Naive B cell (primary cell): ENCODE data around the gene MUC5AC. TPM values are rescaled to one million over a fixed set of nuclear protein-coding genes. Genes with fewer than 3 reads are reported as not detected.

Experiments used
- ATAC-seq, 2 donors: fragments of 150-1000 bp; cut with Tn5 transposase; 2 replicates each; pipeline ENCODE4 v1.10.0; 2021; ENCODE audit warnings: low read depth in 2 of 2, mild to moderate bottlenecking in 2 of 2, moderate library complexity in 2 of 2
- DNase-seq: peaks from one replicate; pipeline ENCODE4 v3.0.0; 2022
- H3K27ac Mint-ChIP-seq, 6 donors: one replicate each; pipeline ENCODE4 v1.8.0; 2020 to 2022; ENCODE audit warnings: mild to moderate bottlenecking in 6 of 6, mixed read lengths in 6 of 6, moderate library complexity in 5 of 6, inconsistent platforms in 2 of 6
- H3K27me3 Mint-ChIP-seq, 3 donors: one replicate each; pipeline ENCODE4 v1.8.0; 2021 to 2022; ENCODE audit warnings: mixed read lengths in 3 of 3, mild to moderate bottlenecking in 1 of 3
- H3K36me3 Mint-ChIP-seq, 2 donors: one replicate each; pipeline ENCODE4 v1.8.0; 2020 to 2022; ENCODE audit warnings: mixed read lengths in 2 of 2, inconsistent platforms in 1 of 2, mild to moderate bottlenecking in 1 of 2
- H3K4me1 Mint-ChIP-seq, 3 donors: one replicate each; pipeline ENCODE4 v1.8.0; 2020 to 2022; ENCODE audit warnings: mixed read lengths in 3 of 3, inconsistent platforms in 1 of 3, mild to moderate bottlenecking in 1 of 3, moderate library complexity in 1 of 3
- H3K4me3 Mint-ChIP-seq, 8 donors: one replicate each; pipeline ENCODE4 v1.8.0; 2020 to 2022; ENCODE audit warnings: mild to moderate bottlenecking in 8 of 8, mixed read lengths in 8 of 8, moderate library complexity in 8 of 8, inconsistent platforms in 2 of 8
- H3K9me3 Mint-ChIP-seq, 7 donors: one replicate each; pipeline ENCODE4 v1.8.0; 2020 to 2022; ENCODE audit warnings: mixed read lengths in 7 of 7, mild to moderate bottlenecking in 5 of 7, inconsistent platforms in 2 of 7, moderate library complexity in 1 of 7
- polyA plus RNA-seq, 6 donors: library from polyadenylated mRNA; unstranded; fragments of 300-500 nt; fragmentation: Illumina TruSeq; gene quantifications; one replicate each; pipeline ENCODE4 v1.2.3, GENCODE V29; 2021; ENCODE audit warnings: low read depth in 6 of 6

Gene MUC5AC
- polyA plus RNA-seq, 6 donors from 2014 or later: not detected

DNA sequence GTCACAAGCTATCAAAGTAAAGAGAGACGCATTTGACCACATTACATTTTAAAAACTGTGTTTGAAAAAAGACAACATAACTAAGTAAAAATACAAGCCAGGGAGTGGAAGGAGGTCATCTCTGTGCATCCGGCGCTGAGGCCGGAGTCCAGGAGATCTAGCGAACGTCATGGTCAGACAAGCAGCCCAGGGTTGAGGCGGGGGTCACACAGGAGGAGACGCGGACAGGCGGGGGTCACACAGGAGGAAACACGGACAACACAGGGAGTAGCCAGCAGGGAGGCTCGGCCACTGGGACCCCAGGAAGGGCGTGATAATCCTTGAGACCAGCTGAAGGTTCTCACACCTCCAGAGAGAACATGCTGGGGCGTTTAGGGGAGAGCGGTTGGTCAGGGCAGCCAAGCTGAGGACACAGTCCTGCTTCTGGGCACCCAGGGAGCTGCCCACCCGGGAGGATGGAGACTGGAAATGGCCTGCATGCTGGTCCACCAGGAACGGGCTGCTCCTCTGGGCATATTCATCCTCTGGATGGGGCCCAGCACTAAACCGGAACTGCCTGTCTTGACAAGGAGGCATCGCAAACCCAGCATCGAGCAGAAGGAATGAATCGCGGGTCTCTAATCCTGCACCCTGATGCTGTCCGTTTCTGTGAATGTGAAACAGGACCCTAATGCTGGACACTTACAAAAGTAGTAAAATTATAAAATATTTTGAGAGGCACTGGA lies 40.9 kb upstream of the MUC5AC start:
- Mint-ChIP-seq H3K36me3 (no peaks in the 10 kb centered on the region), H3K9me3 (peaks cover 0 to 2% (median 0%) of the 10 kb centered on the region in 7 donors), H3K4me1 (no peaks in the 10 kb centered on the region), H3K27me3 (peaks cover 0 to 4% (median 0%) of the 10 kb centered on the region in 3 donors), H3K4me3 (no peak overlapping the region), H3K27ac (no peak overlapping the region)
- ATAC-seq (no peak), DNase-seq (no peak)

GRCh38 chr11:1117992-1118391 lies 39.8 kb upstream of the MUC5AC start:
- H3K9me3 Mint-ChIP-seq: peaks cover 0 to 2% (median 0%) of the 10 kb centered on the region in 7 donors
- DNase-seq (no peak), ATAC-seq (no peak)
- peaks cover 0 to 6% (median 4%) of the 10 kb centered on the region in 3 donors for H3K27me3 Mint-ChIP-seq
- no peak overlapping the region for H3K4me3 Mint-ChIP-seq
- H3K27ac Mint-ChIP-seq: no peak overlapping the region
- peaks cover 0 to 4% (median 0%) of the 10 kb centered on the region in 3 donors for H3K4me1 Mint-ChIP-seq
- no peaks in the 10 kb centered on the region for H3K36me3 Mint-ChIP-seq

DNA sequence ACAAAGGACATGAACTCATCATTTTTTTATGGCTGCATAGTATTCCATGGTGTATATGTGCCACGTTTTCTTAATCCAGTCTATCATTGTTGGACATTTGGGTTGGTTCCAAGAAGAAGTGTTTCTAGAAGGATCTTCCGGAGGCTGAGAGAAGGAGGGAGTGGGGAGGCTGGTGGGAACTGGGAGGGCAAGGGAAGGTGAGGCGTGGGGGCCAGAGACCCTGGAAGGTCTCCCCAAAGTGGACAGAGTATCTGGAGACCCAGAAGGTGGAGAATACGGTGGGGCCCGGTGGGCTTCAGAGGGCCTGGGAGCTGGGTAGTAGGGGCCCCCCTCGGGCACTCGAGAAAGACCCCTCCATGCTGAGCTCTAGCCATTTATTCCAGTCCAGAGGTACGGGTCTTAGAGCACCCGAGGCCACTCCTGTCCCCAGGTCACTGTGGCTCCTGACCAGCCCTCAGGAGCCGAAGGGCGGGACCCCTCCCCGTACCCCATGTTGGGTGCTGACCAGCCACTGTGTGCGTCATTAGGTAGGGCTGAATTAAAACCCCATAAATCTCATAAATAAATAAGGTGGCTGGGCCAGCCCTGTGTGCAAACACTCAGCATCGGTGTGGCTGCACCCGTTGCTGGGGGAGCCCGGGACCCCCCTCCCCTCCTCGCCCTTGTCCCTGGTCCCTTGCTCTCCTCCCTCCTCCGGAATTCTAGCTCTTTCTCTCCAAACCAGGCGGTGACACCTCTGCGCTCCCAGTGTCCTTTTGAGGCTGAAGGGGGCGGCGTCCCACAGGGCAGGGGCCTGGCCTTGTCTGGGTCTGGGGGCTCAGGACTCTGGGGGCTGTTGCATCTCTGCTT lies 38.8 kb upstream of the MUC5AC start:
- no peak overlapping the region for H3K27ac Mint-ChIP-seq
- no peak for DNase-seq
- H3K9me3 Mint-ChIP-seq: peaks cover 0 to 2% (median 0%) of the 10 kb centered on the region in 7 donors
- peak overlapping the region in 1 of 8 donors; percentile 35 for H3K4me3 Mint-ChIP-seq
- H3K27me3 Mint-ChIP-seq: peaks cover 0 to 12% (median 4%) of the 10 kb centered on the region in 3 donors
- no peak for ATAC-seq
- H3K4me1 Mint-ChIP-seq: peaks cover 0 to 4% (median 0%) of the 10 kb centered on the region in 3 donors
- H3K36me3 Mint-ChIP-seq: peaks cover 0 to 2% of the 10 kb centered on the region in 2 donors

GRCh38 chr11:1119604-1120146 lies 38.1 kb upstream of the MUC5AC start:
- Mint-ChIP-seq H3K9me3 (peaks cover 0 to 7% (median 4%) of the 10 kb centered on the region in 7 donors), H3K36me3 (peaks cover 0 to 9% of the 10 kb centered on the region in 2 donors), H3K4me1 (peaks cover 0 to 11% (median 0%) of the 10 kb centered on the region in 3 donors), H3K4me3 (peak overlapping the region in 1 of 8 donors; percentile 35), H3K27me3 (peaks cover 0 to 12% (median 4%) of the 10 kb centered on the region in 3 donors), H3K27ac (no peak overlapping the region)
- DNase-seq: no peak
- no peak for ATAC-seq

DNA sequence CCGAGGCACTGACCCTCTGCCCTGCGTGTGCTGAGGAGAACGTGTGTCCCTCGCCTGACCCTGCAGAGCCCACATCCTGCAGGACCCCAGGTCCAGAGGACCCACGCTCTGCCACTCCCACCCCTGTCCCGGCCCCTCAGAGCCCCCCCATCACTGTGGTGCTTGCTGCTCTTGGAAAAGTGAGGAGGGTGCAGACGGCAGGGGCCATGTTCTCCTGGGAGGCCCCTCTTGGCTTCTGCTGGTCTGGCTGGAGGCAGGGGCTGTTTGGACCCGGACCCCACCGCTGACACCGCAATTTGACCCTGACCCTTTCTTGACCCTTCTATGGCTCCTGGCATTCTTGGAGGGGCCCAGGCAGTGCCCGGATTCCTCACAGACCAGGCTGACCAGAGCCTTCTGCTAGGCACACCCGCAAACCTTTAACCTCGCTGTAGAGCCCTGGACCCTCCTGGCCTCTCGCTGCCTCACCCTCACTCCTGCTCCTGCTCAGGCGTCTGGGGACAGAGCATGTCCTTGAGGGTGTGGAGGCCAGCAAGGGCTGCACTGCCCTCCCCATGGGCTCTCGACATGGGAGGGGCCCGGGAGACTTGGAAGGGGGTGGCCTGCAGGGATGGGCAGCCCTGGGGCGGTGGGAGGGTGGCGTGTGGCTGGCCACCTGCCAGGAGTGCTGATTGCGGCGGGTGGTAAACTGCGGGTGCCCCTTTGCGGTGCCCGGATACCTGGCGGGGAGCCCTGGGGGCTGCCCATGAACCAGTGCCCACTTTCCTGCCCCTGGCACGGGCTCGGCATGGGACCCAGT lies 37.0 kb upstream of the MUC5AC start:
- Mint-ChIP-seq H3K27me3 (peaks cover 0 to 12% (median 4%) of the 10 kb centered on the region in 3 donors), H3K36me3 (peaks cover 0 to 13% of the 10 kb centered on the region in 2 donors), H3K4me1 (peaks cover 0 to 14% (median 0%) of the 10 kb centered on the region in 3 donors), H3K9me3 (peaks cover 0 to 16% (median 4%) of the 10 kb centered on the region in 7 donors), H3K4me3 (no peak overlapping the region), H3K27ac (no peak overlapping the region)
- DNase-seq (no peak), ATAC-seq (no peak)

DNA sequence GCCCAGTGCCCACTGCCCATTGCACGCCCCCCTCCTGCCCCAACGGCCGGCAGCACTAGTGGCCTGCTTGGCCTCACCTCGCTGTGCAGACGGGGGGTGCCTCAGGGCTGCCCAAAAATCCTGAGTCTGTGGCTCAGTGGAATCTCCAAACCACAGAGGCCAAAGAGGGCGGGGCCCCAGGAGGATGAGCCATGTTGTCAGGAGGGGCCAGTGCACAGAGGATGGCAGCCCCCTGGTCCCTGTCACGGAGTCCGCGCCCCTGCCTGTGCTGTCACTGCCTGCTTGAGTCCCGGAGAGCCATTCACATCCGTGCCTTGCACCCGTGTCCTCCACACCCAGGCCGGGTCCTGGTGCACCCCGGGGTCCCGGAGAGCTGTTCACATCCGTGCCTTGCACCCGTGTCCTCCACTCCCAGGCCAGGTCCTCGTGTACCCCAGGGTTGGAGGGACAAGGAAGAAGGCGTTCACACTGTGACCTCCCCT lies 36.4 kb upstream of the MUC5AC start:
- peaks cover 0 to 16% (median 4%) of the 10 kb centered on the region in 7 donors for H3K9me3 Mint-ChIP-seq
- no peak overlapping the region for H3K27ac Mint-ChIP-seq
- peaks cover 0 to 12% (median 4%) of the 10 kb centered on the region in 3 donors for H3K27me3 Mint-ChIP-seq
- H3K4me3 Mint-ChIP-seq: no peak overlapping the region
- ATAC-seq (no peak), DNase-seq (no peak)
- H3K36me3 Mint-ChIP-seq: peaks cover 0 to 13% of the 10 kb centered on the region in 2 donors
- H3K4me1 Mint-ChIP-seq: peaks cover 0 to 14% (median 0%) of the 10 kb centered on the region in 3 donors

GRCh38 chr11:1121813-1122663 lies 35.7 kb upstream of the MUC5AC start:
- peaks cover 0 to 14% (median 0%) of the 10 kb centered on the region in 3 donors for H3K4me1 Mint-ChIP-seq
- DNase-seq (no peak), ATAC-seq (no peak)
- peaks cover 0 to 13% of the 10 kb centered on the region in 2 donors for H3K36me3 Mint-ChIP-seq
- H3K27ac Mint-ChIP-seq: no peak overlapping the region
- peaks cover 0 to 12% (median 0%) of the 10 kb centered on the region in 3 donors for H3K27me3 Mint-ChIP-seq
- no peak overlapping the region for H3K4me3 Mint-ChIP-seq
- peaks cover 0 to 16% (median 4%) of the 10 kb centered on the region in 7 donors for H3K9me3 Mint-ChIP-seq

DNA sequence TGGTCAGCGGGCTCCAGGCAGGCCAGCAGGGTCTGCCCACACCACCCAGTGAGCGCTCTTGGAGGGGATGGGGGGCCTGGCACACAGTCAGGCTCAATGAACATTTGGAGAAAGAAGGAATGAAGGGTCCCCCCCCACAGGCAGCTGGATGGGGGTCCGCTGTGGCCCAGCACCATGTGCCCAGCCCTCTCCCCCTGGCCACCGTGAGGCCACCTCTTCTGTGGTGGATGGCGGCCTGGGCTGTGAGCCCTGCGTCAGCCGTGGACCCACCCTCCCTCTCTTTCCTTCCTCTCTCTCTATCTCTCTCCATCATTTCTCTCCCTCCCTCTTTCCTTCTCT lies 35.1 kb upstream of the MUC5AC start:
- Mint-ChIP-seq H3K4me3 (no peak overlapping the region), H3K4me1 (peaks cover 0 to 14% (median 0%) of the 10 kb centered on the region in 3 donors)
- no peak for DNase-seq

DNA sequence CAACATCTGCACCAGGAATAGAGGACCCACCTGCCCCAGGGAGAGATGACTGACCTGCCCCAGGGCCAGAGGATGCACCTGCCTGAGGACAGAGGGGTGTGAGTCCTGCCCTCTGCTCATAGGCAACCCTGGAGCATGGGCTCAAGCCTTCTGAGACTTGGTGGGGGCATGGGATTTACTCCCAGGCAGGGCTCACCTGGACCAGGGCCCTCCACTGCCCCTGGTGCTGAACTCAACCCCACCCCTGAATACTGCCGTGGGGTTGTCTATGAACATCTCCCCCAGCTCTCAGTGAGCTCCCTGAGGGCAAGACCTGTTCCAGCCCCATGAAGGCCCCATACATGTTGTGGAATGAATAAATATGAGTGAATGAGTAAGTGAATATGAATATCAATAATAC lies 33.8 kb upstream of the MUC5AC start:
- peak in 1 of 2 donors; percentile 20 for ATAC-seq
- Mint-ChIP-seq H3K36me3 (peaks cover 0 to 13% of the 10 kb centered on the region in 2 donors), H3K9me3 (peaks cover 0 to 16% (median 4%) of the 10 kb centered on the region in 7 donors)

More for the DNA sequence above, 35.1 kb upstream of the MUC5AC start:
- Mint-ChIP-seq H3K9me3 (peaks cover 0 to 16% (median 4%) of the 10 kb centered on the region in 7 donors), H3K27ac (no peak overlapping the region), H3K36me3 (peaks cover 0 to 13% of the 10 kb centered on the region in 2 donors), H3K27me3 (peaks cover 0 to 12% (median 0%) of the 10 kb centered on the region in 3 donors)
- ATAC-seq: no peak

DNA sequence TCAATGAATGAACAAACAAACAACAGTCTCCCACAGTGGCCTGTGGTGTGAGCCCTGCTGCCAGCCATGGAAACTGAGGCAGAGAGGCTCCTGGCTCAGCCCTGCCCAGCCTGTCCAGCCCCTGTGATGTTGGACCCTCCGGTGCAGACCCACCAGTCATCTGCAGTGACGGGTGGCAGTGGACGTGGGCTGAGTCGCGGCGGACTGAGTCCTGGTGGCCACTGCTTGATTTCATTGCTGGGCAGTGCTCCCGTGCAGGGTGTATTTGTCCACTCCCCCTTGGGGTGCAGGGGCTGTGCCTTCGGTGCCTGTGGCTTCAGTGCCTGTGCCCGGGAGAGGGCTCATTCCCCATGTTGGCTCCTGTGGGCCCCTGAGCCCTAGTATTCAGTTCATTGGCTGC lies 31.9 kb upstream of the MUC5AC start:
- ATAC-seq (no peak), DNase-seq (no peak)
- peak overlapping the region in 1 of 8 donors; percentile 72 for H3K4me3 Mint-ChIP-seq
- H3K9me3 Mint-ChIP-seq: peaks cover 0 to 16% (median 4%) of the 10 kb centered on the region in 7 donors
- peak overlapping the region in 1 of 6 donors; percentile 73 for H3K27ac Mint-ChIP-seq
- peaks cover 0 to 13% of the 10 kb centered on the region in 2 donors for H3K36me3 Mint-ChIP-seq
- peaks cover 0 to 14% (median 0%) of the 10 kb centered on the region in 3 donors for H3K4me1 Mint-ChIP-seq
- peaks cover 0 to 12% (median 8%) of the 10 kb centered on the region in 3 donors for H3K27me3 Mint-ChIP-seq

More for the DNA sequence above, 33.8 kb upstream of the MUC5AC start:
- no peak overlapping the region for H3K4me3 Mint-ChIP-seq
- peaks cover 0 to 12% (median 0%) of the 10 kb centered on the region in 3 donors for H3K27me3 Mint-ChIP-seq
- H3K27ac Mint-ChIP-seq: no peak overlapping the region
- H3K4me1 Mint-ChIP-seq: peaks cover 0 to 14% (median 0%) of the 10 kb centered on the region in 3 donors
- DNase-seq: no peak

GRCh38 chr11:1126491-1126926 lies 31.2 kb upstream of the MUC5AC start:
- H3K27me3 Mint-ChIP-seq: peaks cover 0 to 14% (median 13%) of the 10 kb centered on the region in 3 donors
- no peak for ATAC-seq
- peaks cover 0 to 17% (median 4%) of the 10 kb centered on the region in 7 donors for H3K9me3 Mint-ChIP-seq
- peaks cover 0 to 14% (median 0%) of the 10 kb centered on the region in 3 donors for H3K4me1 Mint-ChIP-seq
- peaks cover 0 to 14% of the 10 kb centered on the region in 2 donors for H3K36me3 Mint-ChIP-seq
- no peak overlapping the region for H3K27ac Mint-ChIP-seq
- H3K4me3 Mint-ChIP-seq: no peak overlapping the region
- DNase-seq: no peak
